ENCODE results near the gene LDB2. TPM values are rescaled to one million over a fixed set of nuclear protein-coding genes. Genes with fewer than 3 reads are reported as not detected.

LDB2 gene
- total RNA-seq, 2 experiments from 2014 or later = not detected

- H3K4me1 Mint-ChIP-seq (ENCODE audit: low read depth) = no peaks in the 10 kb centered on the region
- CTCF ChIA-PET = no interaction called here
- H3K27ac Mint-ChIP-seq = no peak overlapping the region
- POLR2A ChIA-PET = no interaction called here
- H3K36me3 Mint-ChIP-seq = no peaks in the 10 kb centered on the region
- intact Hi-C loops (cut with micrococcal nuclease) = no loop called here
- H3K27me3 Mint-ChIP-seq = no peaks in the 10 kb centered on the region
- no peak for DNase-seq
- peaks cover 11% of the 10 kb centered on the region for H3K9me3 Mint-ChIP-seq
- H3K4me3 Mint-ChIP-seq = no peak overlapping the region
Measured at GRCh38 chr4:16609170-16609758, 289.2 kb downstream of the LDB2 start.

DNA sequence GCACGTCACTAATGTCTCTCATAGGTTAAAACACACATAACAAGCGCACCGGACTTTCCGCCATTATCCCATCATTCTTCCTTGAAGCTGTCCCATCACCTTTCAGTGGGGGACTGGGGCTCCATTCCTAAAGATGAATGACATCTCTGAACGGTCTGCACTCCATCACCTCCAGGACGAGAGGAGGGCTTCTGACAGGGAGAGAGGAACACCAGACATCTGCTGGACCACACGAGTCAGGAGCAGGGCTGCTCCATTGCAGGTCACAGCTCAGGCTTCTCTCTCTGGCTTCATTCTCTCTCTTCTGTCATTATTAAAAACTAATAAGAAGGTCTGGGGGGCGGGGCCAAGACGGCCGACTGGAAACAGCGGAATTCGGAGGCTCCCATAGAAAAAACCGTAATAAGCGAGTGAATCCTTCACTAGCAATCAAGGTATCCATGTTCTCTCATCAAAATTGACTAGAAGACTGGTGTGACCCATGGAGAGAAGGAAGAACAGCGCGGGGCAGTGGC is 289.8 kb downstream of the LDB2 start:
- H3K4me1 Mint-ChIP-seq (ENCODE audit: low read depth) = no peaks in the 10 kb centered on the region
- CTCF ChIA-PET = no interaction called here

DNA sequence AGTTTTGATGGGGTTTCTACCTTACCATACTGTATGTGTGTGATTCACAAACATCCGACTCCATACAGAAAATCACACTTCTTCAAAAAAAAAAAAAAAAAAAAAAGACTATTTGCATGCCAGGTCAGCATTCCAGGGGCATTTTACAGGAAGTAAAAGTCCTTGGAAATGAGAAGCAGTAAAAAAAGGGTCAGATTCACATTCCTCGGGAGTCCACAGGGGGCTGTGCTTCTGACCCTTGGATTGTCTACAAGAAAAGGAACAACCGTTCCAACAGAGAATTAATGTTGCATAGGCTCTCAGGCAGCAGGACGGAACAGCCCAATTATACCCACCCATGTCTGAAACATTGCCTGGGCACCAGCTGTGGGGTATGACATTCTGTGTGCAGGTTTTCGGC is 290.3 kb downstream of the LDB2 start:
- CTCF ChIA-PET = no interaction called here
- POLR2A ChIA-PET = no interaction called here
- Mint-ChIP-seq H3K9me3 (peaks cover 2% of the 10 kb centered on the region), H3K27ac (no peak overlapping the region), H3K36me3 (no peaks in the 10 kb centered on the region), H3K27me3 (no peaks in the 10 kb centered on the region), H3K4me1 (ENCODE audit: low read depth) (no peaks in the 10 kb centered on the region), H3K4me3 (no peak overlapping the region)
- DNase-seq = no peak
- intact Hi-C loops (cut with micrococcal nuclease) = no loop called here

More for the DNA sequence above, 289.8 kb downstream of the LDB2 start:
- Mint-ChIP-seq H3K36me3 (no peaks in the 10 kb centered on the region), H3K4me3 (no peak overlapping the region), H3K27ac (no peak overlapping the region), H3K9me3 (peaks cover 5% of the 10 kb centered on the region), H3K27me3 (no peaks in the 10 kb centered on the region)
- POLR2A ChIA-PET = no interaction called here
- intact Hi-C loops (cut with micrococcal nuclease) = no loop called here
- no peak for DNase-seq

DNA sequence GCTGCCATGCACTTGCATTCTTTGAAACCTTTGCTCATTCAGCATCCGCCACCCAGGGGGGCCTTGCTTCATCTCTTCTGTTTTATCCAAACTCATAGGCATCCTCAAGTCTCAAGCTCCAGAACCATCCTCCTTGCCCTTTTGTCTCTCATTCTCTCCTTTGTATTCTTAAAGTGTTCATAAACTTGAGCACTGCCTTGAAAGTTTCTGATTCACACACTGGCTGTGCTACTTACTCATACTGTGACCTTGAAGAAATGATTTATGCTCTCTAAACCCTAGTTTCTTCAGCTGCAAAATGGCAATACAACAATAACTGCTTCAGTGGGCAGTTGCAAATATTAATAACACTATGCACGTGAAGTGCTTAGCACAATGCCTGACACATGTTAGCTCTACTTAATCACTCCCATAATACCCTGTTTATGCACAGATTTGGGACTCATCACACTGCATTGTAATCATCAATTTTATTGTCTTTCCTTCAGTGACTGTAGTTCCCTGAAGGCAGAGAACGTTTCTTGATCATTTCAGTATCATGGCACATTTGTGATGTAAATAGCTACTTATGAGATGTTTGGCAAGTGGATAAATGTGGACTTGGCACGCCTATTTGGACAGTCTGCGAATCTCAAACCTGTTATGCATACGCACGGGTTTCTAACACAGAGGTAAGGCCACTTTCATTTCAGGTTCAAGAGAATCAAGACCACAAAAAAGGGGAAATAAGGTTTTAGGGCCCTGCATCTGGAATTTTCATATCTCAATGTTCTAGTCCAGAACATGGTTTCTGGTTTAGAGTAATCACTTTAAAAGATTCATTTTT is 291.0 kb downstream of the LDB2 start:
- intact Hi-C loops (cut with micrococcal nuclease) = no loop called here
- Mint-ChIP-seq H3K4me1 (ENCODE audit: low read depth) (no peaks in the 10 kb centered on the region), H3K27me3 (no peaks in the 10 kb centered on the region), H3K36me3 (no peaks in the 10 kb centered on the region), H3K27ac (no peak overlapping the region), H3K9me3 (peaks cover 2% of the 10 kb centered on the region), H3K4me3 (no peak overlapping the region)
- ChIA-PET POLR2A (no interaction called here), CTCF (no interaction called here)
- DNase-seq = no peak

DNA sequence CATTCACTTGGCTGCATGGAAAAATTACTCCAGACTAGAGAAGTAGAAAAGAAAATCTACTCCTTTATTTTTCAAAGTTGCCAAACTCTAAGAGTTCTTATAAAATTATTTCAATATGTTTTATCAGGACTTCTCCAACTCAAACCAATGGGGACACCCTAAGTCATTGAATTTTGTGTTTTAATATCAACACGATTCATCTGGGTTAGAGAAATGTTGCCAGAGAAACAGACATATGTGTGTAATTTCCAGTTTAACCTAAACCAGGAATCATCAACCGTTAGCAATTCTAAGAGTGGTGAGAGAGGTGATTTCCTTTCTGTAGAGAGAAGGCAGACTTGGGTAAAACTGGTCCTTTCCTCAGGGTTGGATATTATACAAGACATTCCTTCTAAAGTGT is 291.8 kb downstream of the LDB2 start:
- no peak overlapping the region for H3K4me3 Mint-ChIP-seq

GRCh38 chr4:16603178-16603577 is 295.3 kb downstream of the LDB2 start:
- intact Hi-C loops (cut with micrococcal nuclease) = no loop called here
- Mint-ChIP-seq H3K27ac (no peak overlapping the region), H3K27me3 (no peaks in the 10 kb centered on the region), H3K36me3 (no peaks in the 10 kb centered on the region), H3K9me3 (no peaks in the 10 kb centered on the region), H3K4me1 (ENCODE audit: low read depth) (no peaks in the 10 kb centered on the region), H3K4me3 (no peak overlapping the region)
- DNase-seq = no peak
- ChIA-PET POLR2A (no interaction called here), CTCF (no interaction called here)

More for the DNA sequence above, 291.8 kb downstream of the LDB2 start:
- no peak for DNase-seq
- ChIA-PET CTCF (no interaction called here), POLR2A (no interaction called here)
- H3K27me3 Mint-ChIP-seq = no peaks in the 10 kb centered on the region
- no peaks in the 10 kb centered on the region for H3K36me3 Mint-ChIP-seq
- H3K9me3 Mint-ChIP-seq = peaks cover 2% of the 10 kb centered on the region
- H3K4me1 Mint-ChIP-seq (ENCODE audit: low read depth) = no peaks in the 10 kb centered on the region
- intact Hi-C loops (cut with micrococcal nuclease) = no loop called here
- H3K27ac Mint-ChIP-seq = no peak overlapping the region

DNA sequence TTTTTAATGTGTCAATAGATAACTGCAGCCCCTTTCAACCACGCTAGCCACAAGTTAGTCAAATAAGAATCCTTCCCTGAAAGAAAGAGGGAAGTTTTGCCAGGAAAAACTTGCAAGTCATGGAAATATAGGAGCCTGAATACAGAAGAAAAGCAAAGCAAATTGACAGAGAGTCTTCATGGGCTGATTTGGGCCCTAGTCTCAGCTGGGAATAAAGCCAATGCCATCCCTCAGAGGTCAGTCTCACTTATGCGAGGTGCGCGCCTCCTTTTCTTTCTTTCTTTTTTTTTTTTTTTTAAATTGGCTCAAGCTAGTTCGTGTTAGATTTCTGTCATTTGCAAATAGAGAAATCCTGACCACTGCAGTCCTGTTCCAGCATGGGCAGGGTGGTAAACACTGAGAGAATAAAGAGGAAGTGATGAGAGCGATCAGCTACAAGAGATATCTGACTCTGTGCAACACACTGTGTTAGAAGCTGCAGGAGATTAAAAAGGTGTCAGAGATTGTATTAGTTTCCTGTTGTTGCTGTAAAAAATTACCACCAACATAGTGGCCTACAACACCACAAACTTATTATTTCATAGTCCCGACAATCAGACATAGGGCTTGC is 299.7 kb downstream of the LDB2 start:
- no peak overlapping the region for H3K4me3 Mint-ChIP-seq
- intact Hi-C loops (cut with micrococcal nuclease) = no loop called here
- no peaks in the 10 kb centered on the region for H3K27me3 Mint-ChIP-seq
- CTCF ChIA-PET = no interaction called here
- POLR2A ChIA-PET = no interaction called here
- no peaks in the 10 kb centered on the region for H3K4me1 Mint-ChIP-seq (ENCODE audit: low read depth)
- DNase-seq = no peak
- H3K36me3 Mint-ChIP-seq = no peaks in the 10 kb centered on the region
- no peak overlapping the region for H3K27ac Mint-ChIP-seq
- no peaks in the 10 kb centered on the region for H3K9me3 Mint-ChIP-seq

- Mint-ChIP-seq H3K9me3 (no peaks in the 10 kb centered on the region), H3K4me3 (no peak overlapping the region), H3K4me1 (ENCODE audit: low read depth) (no peaks in the 10 kb centered on the region), H3K27ac (no peak overlapping the region), H3K27me3 (no peaks in the 10 kb centered on the region), H3K36me3 (no peaks in the 10 kb centered on the region)
- DNase-seq = no peak
- ChIA-PET POLR2A (no interaction called here), CTCF (no interaction called here)
- intact Hi-C loops (cut with micrococcal nuclease) = no loop called here
Measured at GRCh38 chr4:16597845-16598596, 300.4 kb downstream of the LDB2 start.

DNA sequence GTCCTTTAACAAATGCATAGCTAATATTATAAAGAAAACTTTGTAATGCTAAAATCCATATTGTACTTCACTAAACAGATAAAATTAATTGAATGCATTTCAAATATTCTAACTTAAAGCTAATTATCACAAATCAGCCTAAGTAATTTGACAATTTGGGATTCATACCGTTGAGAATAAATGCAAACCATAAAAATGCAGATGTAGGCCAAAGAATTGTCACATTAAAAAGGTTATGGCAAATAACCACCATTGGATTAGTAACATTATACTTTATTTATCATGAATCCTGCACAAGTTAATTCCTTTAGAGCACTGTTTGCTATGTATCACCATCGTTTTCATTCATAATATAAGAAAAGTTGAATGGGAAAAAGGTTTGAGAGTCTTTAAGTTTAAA is 301.0 kb downstream of the LDB2 start:
- H3K27ac Mint-ChIP-seq = no peak overlapping the region
- POLR2A ChIA-PET = no interaction called here
- no peaks in the 10 kb centered on the region for H3K4me1 Mint-ChIP-seq (ENCODE audit: low read depth)
- intact Hi-C loops (cut with micrococcal nuclease) = no loop called here
- no peaks in the 10 kb centered on the region for H3K36me3 Mint-ChIP-seq
- CTCF ChIA-PET = no interaction called here
- no peak for DNase-seq
- no peaks in the 10 kb centered on the region for H3K27me3 Mint-ChIP-seq
- H3K9me3 Mint-ChIP-seq = no peaks in the 10 kb centered on the region
- H3K4me3 Mint-ChIP-seq = no peak overlapping the region

DNA sequence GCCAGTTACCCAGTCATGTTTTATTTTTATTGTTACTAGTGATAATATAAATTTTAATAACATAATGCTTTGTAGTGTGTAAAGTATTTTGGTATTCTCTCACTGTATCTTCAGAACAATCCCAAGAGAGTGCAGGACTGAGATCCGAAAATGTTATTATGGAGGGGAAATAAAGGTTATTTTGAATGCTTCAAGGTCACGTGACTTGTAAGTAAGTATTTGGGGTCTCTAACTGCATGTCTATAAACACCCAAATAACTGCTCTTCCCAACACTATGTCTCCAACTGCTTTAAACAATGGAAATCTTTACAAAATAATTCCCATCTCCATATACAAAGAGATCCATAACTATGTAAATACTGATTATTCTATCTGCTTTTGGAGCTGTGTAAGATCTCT is 302.2 kb downstream of the LDB2 start:
- ChIA-PET POLR2A (no interaction called here), CTCF (no interaction called here)

GRCh38 chr4:16594128-16594527 is 304.3 kb downstream of the LDB2 start:
- CTCF ChIA-PET = no interaction called here
- Mint-ChIP-seq H3K4me3 (no peak overlapping the region), H3K4me1 (ENCODE audit: low read depth) (no peaks in the 10 kb centered on the region), H3K27me3 (no peaks in the 10 kb centered on the region), H3K9me3 (no peaks in the 10 kb centered on the region), H3K27ac (no peak overlapping the region), H3K36me3 (no peaks in the 10 kb centered on the region)
- no peak for DNase-seq
- intact Hi-C loops (cut with micrococcal nuclease) = no loop called here
- POLR2A ChIA-PET = no interaction called here

More for the DNA sequence above, 302.2 kb downstream of the LDB2 start:
- no peaks in the 10 kb centered on the region for H3K4me1 Mint-ChIP-seq (ENCODE audit: low read depth)
- intact Hi-C loops (cut with micrococcal nuclease) = no loop called here
- DNase-seq = no peak
- no peaks in the 10 kb centered on the region for H3K27me3 Mint-ChIP-seq
- H3K4me3 Mint-ChIP-seq = no peak overlapping the region
- no peaks in the 10 kb centered on the region for H3K36me3 Mint-ChIP-seq
- H3K27ac Mint-ChIP-seq = no peak overlapping the region
- H3K9me3 Mint-ChIP-seq = no peaks in the 10 kb centered on the region

DNA sequence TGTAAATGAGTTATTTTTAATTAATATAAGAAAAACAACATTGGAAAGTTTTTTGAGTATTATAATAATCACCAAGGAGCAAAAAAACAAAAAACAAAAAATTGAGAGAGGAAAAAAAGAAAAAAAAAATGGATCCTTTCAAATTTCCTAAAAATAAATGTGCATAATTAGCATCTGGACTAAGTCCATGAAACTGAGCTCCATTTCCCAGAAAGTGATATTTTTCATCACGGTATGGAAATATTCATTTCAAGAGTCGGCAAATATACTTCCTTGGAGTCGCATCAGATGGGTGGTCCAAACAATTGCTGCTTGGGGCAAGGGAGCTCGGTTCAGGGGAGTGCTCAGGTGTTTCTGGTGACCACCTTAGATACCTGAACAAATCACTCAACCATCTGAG is 305.1 kb downstream of the LDB2 start:
- no peak overlapping the region for H3K27ac Mint-ChIP-seq
- H3K9me3 Mint-ChIP-seq = no peaks in the 10 kb centered on the region
- no peak for DNase-seq
- CTCF ChIA-PET = no interaction called here
- H3K27me3 Mint-ChIP-seq = no peaks in the 10 kb centered on the region
- H3K4me1 Mint-ChIP-seq (ENCODE audit: low read depth) = no peaks in the 10 kb centered on the region
- H3K4me3 Mint-ChIP-seq = no peak overlapping the region
- no peaks in the 10 kb centered on the region for H3K36me3 Mint-ChIP-seq
- intact Hi-C loops (cut with micrococcal nuclease) = no loop called here
- POLR2A ChIA-PET = no interaction called here

Data from activated CD4-positive, alpha-beta memory T cell treated with anti-CD3 and anti-CD28 coated beads for 36 hours (primary cell).